Dermis microvascular lymphatic vessel endothelial cell (primary cell): ENCODE measurements around the gene UNC45A. TPM values are rescaled to one million over a fixed set of nuclear protein-coding genes. Genes with fewer than 3 reads are reported as not detected.
"Not testable (repeated sequence)": the region's sequence is repeated elsewhere in the genome, so short reads cannot be mapped to it uniquely, and the experiment has no call there.

Source experiments
- DNase-seq, 2 donors: peaks; one replicate each; pipeline versions ENCODE4 v3.0.0 to v3.0.0-alpha.2; 2010; ENCODE audit warnings: low read depth in 2 of 2
- total RNA-seq: library from RNA; depleted of rRNA; stranded (reverse); fragments of >200 nt; gene quantifications from 2 replicates; pipeline ENCODE4 v1.2.1, GENCODE V29; 2014

Gene UNC45A
- total RNA-seq, 1 donor from 2014 or later: 96.8 TPM

DNA sequence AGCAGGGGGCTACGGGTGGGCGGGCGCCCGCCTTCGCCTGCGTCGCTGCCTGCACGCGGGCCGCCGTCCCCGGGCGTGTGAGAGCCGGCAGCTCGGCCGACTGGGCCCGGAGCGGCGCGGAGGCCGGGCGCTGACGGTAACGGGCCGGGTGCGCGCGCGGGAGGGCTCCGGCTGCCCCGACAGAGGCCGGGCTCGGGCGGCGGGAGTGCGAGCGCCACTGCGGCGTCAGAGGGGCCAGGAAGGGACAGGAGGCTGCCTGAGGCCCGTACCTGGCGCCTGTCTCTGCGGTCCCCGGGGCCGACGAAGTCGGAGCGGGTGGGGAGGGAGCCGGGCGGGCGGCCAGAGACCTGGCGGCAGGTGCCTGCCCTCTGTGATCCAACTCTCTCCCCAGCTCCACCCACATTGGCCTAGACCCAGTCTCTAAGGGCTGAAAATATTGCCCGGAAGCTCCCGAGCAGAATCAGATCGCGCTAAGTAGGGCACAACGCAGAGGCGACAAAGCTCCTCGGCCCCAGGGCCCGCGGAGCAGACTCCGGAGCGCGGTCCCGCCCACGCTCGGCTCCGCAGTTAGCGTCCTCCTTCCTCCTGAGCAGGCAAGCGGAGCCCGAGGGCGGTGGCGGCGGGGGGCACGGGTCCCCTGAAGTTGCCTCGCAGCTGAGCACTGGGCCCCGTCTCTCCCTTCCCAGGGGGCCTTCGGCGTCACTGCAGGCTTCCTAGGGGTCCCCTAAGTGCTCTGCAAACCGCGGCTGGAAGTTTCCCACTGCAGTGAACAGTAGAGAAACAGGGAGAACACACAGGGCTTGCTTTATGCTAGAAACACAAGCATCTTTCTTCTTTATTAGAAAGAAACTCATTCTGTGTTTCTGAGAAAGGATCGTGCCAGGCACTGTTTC is 32.0 kb upstream of the UNC45A start, which contains the start of gene MAN2A2:
Gene MAN2A2 (plus strand): TSS at position 463 of the 893 bp plus-strand sequence. CDS start 906 bp downstream, outside the sequence.
- DNase-seq: peak in 1 of 2 donors; percentile 53

DNA sequence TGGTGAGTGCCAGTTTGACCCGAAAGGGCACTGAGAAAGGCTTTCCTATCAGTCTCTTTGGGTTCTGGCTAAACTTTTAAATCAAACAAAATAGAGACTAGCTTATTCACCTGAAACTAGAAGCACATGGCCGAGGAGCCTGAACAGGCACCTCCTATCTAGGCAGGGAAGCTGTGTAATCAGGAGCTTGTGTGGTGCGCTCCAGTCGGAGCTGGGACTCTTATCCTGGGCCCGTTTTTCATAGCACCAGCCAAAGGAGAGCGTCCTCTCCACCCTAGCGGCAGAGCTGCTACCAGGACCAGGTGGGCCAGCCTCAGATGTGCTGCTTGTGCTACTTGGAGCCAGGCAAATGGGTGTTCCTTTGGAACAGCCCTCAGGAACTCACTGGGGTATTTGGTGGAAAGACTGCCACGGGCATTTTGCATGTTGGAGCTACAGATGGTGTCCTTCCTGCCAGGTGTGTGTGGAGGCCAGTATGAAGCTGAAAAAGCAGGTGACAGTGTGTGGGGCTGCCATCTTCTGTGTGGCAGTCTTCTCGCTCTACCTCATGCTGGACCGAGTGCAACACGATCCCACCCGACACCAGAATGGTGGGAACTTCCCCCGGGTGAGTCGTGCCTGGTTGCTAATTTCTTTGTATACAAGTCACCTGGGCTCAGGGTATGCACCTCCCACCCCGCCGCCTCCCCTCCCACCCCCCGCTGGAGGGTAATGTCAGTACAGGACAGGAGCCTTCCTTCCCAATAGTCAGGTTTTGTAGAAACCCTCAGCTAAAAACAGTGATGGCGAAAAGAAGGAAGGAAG is 31.1 kb upstream of the UNC45A start:
- no peak for DNase-seq

DNA sequence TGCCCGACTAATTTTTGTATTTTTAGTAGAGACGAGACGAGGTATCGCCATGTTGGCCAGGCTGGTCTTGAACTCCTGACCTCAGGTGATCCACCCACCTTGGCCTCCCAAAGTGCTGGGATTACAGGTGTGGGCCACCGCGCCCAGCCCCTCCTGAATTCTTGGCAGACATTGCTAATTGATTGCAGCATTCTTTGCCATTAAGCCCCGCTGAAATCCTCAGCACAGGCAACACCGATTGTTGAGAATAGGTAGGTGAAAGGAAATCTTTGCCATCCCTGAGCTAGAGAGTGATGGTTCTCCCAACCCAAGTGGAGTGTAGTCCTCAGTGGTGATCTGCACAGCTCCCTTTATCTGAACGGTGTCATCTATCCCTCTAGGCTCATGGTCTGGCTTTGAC is 30.3 kb upstream of the UNC45A start:
- no peak for DNase-seq

DNA sequence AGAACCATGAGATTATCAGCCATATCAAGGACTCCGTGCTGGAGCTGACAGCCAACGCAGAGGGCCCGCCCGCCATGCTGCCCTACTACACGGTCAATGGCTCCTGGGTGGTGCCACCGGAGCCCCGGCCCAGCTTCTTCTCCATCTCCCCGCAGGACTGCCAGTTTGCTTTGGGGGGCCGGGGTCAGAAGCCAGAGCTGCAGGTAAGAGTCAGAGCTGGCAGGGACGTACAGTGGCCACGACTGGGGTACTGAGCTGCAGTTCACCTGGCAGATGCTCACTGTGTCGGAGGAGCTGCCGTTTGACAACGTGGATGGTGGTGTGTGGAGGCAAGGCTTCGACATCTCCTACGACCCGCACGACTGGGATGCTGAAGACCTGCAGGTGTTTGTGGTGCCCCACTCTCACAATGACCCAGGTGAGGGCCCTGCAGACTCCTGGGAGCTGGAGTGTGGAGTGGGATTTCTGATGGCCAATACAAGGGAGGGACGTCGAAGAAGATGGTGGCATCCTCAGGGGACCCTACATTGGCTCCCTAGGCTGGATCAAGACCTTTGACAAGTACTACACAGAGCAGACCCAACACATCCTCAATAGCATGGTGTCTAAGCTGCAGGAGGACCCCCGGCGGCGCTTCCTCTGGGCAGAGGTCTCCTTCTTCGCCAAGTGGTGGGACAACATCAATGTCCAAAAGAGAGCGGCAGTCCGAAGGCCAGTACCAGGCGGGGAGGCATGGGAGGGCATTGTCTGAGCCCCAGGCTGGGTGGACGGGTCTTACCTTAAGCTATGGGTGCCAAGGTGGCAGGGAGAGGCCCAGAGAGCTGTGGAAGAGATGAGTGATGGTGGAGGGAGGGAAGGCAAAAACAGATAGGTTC is 29.5 kb upstream of the UNC45A start:
- no peak for DNase-seq

DNA sequence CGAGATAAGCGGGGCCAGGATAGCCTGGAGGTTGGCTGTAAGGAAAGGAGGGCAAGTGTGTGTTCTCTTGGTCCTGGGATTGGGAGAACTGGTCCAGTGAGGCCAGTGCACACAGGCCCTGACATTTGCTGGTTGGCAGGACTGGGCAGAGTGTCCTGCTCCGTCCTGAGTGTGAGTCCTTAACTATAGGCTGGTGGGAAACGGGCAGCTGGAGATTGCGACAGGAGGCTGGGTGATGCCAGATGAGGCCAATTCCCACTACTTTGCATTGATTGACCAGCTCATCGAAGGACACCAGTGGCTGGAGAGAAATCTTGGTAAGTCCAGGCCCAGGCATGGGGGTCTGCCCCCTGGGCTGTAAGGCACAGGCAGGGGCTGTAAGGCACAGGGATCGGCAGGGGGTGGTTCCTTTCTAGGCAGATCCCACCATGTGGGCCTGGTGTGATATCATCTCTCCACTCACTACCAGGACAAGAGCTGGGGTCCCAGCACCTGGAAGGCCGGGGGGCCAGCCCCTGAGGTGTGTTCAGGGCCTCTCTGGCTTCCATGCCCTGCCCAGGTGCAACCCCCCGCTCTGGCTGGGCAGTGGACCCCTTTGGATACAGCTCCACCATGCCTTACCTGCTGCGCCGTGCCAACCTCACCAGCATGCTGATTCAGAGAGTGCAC is 28.8 kb upstream of the UNC45A start:
- no peak for DNase-seq

DNA sequence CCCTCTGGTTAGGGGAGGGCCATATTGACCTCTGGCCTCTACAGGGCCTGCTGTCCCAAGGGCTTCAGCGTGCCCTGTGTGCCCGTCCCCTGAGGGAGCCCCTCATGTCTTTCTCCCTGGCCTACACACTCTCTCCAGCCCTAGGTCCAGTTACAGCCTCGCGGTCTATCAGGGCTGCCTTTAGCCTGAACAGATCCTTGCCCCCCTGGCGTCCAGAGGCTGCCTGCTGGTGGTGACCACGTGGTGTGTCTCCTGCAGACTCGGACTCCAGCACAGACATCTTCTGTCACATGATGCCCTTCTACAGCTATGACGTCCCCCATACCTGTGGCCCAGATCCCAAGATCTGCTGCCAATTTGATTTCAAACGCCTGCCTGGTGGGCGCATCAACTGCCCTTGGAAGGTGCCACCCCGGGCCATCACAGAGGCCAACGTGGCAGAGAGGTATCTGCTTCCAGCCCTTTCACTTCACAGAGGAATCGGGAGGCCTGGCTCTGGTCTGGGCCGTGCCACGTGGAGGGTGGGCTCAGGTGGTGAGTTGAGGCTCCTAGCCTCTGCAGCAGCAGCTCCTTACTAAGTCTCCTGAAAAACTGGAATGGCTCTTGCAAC is 27.9 kb upstream of the UNC45A start:
- no peak for DNase-seq

DNA sequence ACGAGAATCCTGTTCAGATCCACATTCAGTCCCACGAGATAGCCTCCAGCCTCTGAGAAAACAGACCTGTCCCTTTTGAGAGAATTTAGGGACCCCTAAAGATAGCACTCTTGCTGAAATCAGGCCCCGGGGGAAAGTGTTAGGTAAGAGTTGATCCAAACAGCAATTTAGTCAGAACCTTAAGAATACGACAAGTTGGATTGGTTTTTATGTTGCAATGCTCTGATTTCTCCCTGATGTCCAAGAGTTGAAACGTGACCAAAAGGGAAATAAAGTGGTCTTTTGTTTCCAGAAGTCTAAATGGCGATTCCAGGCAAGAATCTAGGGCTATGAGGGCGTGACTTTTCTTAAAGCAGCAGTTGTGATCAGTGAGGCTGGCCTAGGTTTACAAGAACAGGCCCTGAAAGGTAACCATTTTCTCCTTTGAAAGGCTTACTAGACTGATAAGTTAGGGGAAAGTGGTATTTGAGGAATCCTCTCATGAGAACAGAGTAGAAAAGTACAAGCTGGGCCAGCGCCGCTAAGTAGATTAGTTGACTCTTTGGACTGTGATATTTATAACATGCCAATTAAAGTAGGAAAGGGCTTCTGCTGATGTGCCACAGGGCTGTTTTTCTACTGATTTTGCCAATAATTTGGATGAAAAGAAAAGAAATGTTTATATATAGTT is 27.1 kb upstream of the UNC45A start:
- DNase-seq: no peak

DNA sequence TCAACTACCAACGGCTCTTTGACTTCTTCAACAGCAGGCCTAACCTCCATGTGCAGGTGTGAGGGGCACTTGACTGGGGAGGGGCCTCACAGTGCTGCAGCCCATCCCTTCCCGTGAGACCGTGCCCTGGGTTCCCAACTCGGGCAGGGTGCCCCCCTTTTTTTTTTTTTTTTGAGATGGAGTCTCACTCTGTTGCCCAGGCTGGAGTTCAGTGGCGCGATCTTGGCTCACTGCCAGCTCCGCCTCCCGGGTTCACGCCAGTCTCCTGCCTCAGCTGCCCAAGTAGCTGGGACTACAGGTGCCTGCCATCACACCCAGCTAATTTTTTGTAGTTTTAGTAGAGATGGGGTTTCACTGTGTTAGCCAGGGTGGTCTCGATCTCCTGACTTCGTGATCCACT is 25.6 kb upstream of the UNC45A start:
- DNase-seq: not testable (repeated sequence)

DNA sequence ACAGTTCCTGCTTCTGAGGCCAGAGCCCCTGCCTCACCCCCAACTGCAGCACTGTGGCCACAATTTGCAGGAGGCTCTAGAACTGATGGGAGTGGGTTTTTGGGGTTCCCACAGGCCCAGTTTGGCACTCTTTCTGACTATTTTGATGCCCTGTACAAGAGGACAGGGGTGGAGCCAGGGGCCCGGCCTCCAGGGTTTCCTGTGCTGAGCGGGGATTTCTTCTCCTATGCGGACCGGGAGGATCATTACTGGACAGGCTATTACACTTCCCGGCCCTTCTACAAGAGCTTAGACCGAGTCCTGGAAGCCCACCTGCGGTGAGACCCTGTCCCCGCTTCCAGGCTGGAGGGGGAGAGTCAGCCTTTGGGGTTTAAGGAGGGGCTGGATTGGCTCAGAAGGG is 25.1 kb upstream of the UNC45A start:
- DNase-seq: no peak

DNA sequence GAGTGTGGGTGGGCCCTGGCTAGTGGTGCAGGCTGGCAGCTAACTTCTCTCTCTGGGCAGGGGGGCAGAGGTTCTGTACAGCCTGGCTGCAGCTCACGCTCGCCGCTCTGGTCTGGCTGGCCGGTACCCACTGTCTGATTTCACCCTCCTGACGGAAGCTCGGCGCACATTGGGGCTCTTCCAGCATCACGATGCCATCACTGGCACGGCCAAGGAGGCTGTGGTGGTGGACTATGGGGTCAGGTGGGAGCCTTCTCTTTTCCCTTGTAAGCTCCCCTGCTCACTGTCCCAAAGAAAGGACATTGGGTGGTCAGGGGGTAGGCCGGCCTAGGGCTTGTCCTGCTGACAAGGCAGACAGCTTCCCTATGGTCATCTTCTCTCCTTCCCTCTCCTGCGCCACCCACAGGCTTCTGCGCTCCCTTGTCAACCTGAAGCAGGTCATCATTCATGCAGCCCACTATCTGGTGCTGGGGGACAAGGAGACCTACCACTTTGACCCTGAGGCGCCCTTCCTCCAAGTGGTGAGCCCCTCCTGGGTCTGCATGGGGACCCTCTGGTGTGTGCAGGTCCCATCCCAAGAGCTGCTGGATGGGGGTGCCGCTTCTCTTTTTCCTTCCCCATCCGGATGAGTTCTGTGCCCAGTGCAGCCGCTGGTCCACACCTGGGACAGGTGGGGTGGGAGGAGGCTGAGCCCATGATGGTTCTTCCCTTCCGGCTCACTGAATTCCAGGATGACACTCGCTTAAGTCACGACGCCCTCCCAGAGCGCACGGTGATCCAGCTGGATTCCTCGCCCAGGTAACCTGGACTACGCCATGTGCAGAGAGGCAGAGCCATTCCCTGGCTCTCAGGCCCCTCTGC is 24.4 kb upstream of the UNC45A start:
- DNase-seq: no peak

DNA sequence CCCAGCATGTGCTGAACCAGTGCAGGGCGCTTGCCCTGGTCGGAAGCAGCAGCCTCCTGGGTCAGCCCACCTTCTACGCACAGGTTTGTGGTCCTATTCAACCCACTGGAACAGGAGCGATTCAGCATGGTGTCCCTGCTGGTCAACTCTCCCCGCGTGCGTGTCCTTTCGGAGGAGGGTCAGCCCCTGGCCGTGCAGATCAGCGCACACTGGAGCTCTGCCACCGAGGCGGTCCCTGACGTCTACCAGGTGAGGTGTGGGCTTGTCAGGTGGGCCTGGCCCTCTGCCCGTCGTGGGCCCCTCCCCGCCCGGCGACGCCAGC is 23.8 kb upstream of the UNC45A start:
- no peak for DNase-seq

DNA sequence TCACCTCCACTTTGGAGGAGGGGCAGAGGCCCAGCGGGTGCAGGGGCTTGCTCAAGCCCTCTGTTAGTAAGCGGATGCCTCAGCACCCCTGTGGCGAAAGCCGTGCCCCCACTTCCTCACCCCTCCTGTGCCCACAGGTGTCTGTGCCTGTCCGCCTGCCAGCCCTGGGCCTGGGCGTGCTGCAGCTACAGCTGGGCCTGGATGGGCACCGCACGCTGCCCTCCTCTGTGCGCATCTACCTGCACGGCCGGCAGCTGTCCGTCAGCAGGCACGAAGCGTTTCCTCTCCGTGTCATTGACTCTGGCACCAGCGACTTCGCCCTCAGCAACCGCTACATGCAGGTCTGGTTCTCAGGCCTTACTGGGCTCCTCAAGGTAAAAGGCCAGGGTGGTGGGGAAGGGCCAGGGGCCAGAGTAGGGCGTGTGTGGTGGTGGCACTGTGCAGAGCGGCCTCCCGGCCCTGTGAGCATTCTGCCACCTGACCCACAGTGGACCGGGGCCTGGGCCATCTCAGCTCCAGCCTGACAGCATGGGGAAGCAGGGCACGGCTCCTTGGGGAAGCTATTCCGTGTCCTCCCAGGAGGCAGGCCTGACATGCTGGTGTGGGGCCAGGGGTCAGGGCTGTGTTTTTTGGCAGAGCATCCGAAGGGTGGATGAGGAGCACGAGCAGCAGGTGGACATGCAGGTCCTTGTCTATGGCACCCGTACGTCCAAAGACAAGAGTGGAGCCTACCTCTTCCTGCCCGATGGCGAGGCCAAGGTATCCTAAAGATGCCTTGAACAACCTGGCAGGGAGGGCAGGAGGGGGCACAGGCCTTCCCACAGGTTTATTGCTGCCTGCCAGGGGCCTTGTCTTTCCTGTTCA is 22.9 kb upstream of the UNC45A start:
- no peak for DNase-seq

DNA sequence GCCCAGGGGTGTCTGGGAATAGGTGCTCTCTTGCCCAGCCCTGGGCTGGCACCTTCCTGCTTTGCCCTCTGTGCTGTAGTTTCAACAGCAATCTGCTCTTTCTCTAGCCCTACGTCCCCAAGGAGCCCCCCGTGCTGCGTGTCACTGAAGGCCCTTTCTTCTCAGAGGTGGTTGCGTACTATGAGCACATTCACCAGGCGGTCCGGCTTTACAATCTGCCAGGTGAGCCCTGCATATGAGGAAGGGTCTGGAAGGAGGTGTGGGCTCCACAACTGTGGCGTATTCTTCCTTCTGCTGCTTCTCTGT is 22.4 kb upstream of the UNC45A start:
- DNase-seq: no peak

DNA sequence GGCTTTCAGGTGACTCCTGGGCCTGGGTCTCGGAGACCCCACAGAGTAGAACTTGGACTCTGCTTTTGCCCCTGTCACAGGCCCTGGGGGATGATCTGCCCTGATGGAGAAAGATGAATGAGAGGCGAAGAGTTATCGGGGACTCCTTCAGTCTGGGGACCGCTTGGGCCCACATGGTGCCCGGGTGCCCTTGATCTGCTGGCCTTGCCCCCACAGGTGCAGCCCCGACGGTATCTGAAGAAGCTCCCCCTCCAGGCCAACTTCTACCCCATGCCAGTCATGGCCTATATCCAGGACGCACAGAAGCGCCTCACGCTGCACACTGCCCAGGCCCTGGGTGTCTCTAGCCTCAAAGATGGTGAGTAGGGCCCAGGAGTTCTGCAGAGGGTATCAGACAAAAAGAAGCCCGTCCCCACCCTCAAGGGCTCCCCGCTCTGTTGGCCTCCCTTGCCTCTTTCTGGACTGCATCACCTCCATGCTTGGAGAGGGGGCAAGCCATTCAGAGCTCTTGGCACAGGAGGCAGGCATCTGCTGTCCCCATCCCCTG is 21.6 kb upstream of the UNC45A start:
- no peak for DNase-seq

DNA sequence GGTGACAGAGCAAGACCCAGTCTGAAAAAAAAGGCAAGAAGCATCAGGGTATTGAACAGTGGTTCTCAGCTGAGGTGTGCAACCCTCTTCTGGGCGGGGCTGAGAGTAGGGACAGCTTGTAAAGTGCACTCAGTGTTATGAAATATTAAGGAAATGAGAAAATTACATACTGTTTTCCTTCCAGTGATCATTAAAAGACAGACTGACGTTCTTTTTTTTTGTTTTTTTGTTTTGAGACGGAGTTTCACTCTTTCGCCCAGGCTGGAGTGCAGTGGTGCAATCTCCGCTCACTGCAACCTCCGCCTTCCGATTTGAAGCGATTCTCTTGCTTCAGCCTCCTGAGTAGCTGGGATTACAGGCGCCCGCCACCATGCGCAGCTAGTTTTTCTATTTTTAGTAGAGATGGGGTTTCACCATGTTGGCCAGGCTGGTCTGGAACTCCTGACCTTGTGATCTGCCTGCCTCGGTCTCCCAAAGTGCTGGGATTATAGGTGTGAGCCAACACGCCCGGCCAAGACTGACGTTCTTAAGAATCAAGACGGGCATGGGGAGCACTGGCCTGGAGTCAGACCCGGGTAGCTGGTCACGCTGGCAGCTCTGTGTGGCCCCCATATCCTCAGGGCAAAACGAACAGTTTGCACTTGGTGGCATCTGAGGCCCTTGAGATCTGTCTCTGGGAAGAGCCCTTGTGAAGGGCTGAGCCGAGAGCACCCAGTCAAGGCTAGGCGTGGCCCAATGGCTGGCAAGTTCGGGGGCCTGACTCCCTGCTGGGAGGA is 20.6 kb upstream of the UNC45A start:
- DNase-seq: no peak

DNA sequence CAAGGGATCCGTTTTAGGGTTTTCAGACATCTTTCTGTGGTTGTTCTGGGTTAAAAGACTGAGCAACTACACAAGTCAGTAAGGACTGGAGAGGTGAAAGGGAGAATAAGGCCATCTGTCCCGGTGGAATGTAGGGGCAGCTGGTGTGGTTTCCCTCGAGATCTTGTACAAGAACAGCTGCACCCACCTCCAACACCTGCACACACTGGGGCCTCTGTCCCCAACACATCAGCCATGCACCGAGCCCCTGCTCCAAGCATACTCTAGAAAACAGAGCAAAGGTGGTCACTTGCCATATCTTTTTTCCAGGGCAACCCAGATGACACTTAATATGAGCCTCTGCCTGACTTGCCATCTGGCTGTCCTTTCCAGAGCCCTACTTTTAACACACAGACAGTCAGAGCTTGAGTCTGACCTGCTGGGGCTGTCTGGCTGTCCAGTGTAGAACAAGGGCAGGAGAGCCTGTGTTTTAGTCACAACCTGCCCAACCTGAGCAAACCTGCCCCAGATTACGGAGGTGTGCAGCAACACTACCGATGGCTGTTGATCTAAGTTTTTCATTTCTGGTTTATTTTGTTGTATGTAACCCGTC is 19.8 kb upstream of the UNC45A start:
- no peak for DNase-seq
